T-helper 2 cell (primary cell): Measurements from ENCODE around the gene MED31.

Experiments
- DNase-seq, 5 experiments: peaks; one replicate each; pipeline versions ENCODE4 v3.0.0 to v3.0.0-alpha.2; 2012 to 2022

MED31 gene

GRCh38 chr17:6654841-6655731 is 3.7 kb upstream of the MED31 start:
- DNase-seq, result no peak

- DNase-seq, result peak in 2 of 5 experiments; percentile 32 to 57
Observed at GRCh38 chr17:6651919-6652452, 581 bp upstream of the MED31 start.

DNA sequence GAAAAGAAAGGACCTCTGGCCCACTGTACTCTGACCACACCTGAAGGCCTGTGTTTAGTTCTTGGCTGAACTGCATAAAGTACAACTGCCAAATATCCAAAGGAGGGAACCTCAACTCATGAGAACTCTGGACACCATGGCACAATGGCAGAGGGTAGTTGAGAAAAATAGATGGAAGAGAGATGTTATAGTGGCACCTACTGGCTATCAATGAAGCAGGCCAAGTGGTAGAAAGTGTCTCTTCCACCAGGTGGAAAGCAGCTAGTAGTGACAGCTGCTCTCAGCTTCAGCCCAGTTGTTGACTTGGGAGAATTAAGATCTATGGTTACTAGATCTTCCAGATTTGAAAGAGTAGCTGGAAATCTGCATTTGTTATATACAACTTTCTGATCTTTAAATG is 3.2 kb downstream of the MED31 start:
- peak in 1 of 5 experiments; percentile 46 for DNase-seq

DNA sequence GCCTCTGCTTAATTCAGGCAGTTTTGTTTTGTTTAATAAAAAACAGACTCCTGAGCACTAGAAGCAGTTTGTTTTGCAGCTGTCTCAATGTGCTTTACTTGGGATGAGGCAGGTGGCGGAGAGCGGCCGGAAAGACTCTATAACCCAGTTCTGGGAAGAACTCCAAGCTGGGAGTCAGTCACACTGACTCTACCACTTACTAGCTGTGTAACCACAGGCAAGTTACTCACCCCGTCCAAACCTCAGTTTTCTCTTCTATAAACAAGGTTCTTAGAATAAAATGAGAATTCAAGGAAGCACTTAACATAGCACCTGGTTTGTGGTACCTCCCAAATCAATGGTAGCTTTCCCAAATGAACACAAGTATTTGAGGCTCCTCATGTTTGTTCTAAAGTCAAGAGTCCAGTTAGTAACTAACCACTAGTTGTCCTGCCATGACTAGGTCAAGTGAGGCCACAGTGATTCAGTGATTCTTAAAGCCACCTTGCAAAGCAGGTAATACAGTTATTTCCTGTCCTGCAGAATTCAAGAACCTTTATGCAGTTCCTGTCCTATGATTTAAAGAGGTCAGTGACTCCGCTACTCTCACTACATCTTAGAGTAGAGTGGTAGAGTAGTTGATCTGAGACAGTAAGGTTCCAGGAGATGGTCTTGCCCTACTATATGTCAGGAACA is 7.8 kb downstream of the MED31 start:
- DNase-seq, result no peak

DNA sequence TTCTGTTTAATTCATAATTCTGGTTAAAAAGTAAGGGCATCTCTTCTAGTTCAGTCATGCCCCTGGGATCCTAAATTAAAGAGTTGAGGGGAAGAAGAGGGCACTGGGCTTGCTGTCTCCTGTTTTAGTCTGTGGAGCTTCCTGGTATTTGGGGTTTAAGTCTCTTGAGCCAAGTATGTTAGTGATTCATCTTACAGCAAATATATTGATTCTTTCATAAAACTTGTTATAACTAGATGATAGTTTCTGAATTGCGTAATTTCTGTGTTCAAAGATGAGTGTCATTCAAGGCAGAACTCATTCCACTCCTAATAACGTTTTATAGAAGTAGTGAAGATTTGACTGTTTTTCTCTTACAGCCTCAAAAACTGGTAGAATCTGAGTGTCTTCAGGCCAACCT is 8.8 kb downstream of the MED31 start:
- peak in 1 of 5 experiments; percentile 34 for DNase-seq

- DNase-seq, result peak in 1 of 5 experiments; percentile 31
Observed at GRCh38 chr17:6641247-6641863, 10.1 kb downstream of the MED31 start.

- peak; percentile 72 to 93 (median 86) for DNase-seq
Observed at GRCh38 chr17:6640536-6641246, 10.7 kb downstream of the MED31 start, which contains the start of the genes KIAA0753 and TXNDC17. Gene KIAA0753, minus strand, starts transcription at chr17:6640711. Its CDS starts 5,608 bp downstream, at chr17:6635103. Gene TXNDC17, plus strand, starts transcription at chr17:6641060. Its CDS starts 23 bp downstream, at chr17:6641083.

DNA sequence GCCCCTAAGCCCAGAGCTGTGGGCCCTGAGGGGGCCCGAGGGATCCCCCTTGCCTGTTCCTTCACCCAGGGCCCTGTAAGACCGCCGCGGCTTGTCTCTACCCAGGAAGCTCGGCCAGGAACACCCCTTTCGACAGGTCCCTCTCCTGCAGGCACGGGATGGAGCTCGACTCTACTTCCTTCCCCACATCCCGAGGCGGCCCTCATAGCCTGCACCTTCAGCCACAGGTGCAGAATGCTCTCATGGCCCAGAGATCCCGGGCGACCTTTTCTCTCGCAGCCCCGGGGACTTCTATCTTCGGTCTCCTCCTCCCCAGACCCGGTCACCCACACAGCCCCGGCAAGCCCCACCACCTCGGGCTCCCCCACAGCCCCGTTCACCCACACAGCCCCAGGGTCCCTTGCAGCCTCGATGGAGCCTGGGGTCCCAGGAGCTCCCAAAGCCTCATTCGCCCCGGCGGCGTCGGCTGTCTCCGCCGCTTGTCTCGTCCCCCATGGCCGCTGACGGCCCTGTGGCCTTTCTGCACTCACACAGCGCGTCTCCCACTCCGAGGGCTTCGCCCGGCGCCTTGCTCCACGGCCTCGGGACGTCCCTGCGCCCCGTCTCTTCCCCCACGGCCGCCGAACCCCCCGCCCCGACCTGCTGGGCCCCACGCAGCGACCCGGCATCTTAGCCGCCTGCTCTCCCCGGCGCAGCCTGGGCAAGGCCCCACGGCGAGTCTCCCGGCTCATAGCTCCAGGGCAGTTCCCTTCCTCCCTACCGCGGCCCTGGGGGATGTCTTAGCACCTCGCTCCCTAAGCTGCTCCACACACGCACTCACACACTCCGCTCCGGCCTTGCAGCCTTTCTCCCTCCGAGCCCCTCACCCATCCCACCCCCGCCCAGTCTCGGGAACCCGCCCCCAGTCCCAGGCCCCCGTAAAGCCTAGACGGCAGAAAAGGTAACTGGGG is 11.5 kb downstream of the MED31 start:
- peak in 1 of 5 experiments; percentile 45 for DNase-seq

GRCh38 chr17:6639014-6639585 is 12.3 kb downstream of the MED31 start:
- DNase-seq, result peak in 1 of 5 experiments; percentile 46

DNA sequence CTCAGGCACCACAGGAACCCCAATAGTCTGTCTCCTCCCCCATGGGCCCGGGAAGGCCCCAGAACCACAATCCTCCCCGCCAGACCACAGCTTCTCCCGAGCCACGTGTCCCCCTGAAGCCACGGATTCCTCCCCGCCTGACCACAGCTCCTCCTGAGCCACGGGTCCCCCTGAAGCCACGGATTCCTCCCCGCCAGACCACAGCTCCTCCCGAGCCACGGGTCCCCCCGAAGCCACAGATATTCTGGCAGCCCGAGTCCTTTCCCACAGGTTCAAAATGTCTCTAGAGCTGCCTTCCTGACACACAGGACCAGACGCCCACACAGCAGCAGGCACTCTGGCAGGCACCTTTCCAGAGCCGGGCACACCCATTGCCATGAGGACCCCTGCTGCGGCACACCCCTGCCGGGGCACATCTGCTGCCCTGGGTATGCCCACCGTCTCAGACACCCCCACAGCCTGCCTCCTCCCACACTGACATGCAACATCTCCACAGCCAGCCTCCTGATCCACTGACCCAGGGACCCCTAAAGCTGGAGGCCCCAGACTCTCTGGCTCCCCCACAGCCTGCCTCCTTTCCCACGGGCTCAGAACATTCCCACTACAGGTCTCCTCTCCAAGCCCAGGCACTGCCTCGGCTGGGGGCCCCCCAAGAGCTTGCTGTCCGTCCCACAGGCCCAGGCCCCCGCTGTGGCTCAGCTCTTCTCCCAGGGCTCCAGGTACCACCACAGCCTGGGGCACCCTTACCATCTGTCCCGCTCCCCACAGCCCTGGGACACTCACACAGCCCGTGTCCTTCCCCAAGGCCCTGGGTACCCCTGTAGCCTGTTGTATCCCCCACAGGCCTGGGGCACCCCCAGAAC is 13.1 kb downstream of the MED31 start:
- DNase-seq, result no peak

DNA sequence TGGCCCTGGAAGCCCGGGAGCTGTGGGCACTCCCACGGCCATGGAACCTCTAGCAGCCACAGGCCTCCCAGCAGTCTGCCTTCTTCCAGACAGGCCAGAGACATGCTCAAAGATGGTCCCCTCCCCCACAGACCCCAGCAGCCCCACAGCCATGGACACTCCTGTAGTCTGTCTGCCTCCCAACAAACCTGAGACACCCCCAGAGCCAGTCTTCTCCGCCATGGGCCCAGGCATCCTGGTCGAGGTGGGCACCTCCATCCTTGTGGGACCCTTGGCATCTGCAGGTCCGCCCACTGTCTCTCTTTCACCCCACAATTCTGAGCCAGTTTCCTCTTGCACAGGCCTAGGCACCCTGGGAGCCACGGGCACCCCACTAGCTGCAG is 14.0 kb downstream of the MED31 start:
- DNase-seq, result no peak

DNA sequence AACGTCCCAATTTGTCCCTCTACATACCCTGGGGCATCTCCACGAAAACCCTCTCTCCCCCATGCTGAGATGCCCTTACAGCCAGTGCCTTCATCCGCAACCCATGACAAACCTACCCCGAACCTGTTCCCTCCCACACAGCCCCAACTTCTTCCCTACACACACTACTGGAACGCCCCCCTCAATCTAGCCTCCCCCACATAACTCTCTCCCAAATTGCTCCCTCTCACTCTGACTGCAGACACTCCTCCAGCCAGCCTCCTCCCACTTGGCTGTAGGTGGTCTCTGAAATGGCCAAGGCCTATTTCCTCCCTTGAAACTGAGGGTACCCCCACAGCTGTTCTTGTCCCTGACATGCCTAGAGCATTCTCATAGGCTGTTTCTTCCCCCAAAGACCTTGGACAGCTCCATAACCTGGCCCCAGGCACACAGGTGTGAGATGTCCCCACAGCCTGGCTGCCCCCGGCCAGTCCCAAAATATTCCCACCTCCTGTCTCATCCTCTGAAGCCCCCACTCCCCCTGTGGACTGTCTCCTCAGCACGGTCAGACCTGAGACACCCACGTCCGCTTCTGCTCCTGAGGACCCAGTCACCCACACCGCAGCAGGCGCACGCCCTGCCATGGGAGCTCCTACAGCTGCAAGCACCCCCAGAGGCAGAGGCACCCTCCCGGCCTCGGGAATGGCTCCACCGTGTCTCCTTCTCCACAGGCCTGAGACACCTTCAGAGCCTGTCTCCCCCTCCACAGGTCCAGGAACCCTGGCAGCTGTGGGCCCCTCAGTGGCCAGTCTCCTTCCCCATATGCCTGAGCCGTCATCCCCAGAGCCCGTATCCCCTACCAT is 14.6 kb downstream of the MED31 start:
- DNase-seq, result no peak

DNA sequence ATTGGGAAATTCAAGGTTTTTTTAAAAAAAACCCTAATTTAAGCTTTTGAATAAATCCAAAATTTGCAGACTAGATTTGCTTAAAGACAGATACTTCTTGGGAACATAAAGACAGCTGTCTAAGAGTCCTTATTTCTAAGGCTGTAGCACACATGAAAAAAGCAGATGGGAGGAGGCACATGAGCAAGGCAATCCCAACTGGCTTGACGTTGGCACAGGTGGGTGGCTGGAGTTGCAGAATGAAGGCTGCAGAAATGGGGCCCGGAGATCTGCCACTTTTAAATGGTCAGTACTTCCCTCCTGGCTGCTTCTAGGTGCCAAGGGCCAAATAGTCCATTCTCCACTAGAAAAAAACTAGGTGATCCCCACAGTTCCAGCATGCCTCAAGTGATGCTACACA is 15.3 kb downstream of the MED31 start:
- no peak for DNase-seq

DNA sequence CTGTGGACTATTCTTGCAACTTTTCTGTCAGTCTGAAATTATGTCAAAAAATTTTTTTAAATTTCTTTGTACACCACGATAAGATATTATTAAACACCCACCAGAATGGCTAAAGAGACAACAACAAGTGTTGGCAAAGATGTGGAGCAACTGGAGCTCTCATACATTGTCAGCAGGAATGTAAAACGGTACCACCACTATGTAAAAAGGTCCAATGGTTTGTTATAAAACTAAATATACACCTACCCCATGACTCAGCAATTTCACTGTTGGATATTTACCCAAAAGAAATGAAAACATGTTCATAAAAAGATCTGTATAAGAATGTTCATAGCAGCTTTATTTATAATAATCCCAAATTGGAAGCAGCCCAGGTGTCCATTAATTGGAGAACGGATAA is 18.1 kb downstream of the MED31 start:
- DNase-seq, result no peak

- no peak for DNase-seq
Observed at GRCh38 chr17:6632530-6632929, 18.9 kb downstream of the MED31 start.

DNA sequence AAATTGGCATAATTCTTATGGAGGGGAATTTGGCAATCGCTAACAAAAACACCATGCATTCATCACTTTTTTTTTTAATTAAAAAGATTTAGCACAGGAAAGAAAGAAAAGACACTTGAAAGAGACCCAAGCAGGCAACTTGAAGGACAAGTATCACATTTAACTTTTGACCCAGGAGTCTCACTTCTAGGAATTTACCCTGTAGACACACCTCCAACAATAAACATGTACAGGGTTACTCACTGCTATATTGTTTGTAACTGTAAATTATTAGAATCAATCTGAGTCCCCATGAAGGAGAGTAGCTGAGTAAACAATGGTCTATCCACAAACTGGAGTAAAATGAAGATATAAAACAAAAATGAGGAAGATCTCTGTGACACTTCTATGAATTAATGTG is 21.0 kb downstream of the MED31 start:
- no peak for DNase-seq

DNA sequence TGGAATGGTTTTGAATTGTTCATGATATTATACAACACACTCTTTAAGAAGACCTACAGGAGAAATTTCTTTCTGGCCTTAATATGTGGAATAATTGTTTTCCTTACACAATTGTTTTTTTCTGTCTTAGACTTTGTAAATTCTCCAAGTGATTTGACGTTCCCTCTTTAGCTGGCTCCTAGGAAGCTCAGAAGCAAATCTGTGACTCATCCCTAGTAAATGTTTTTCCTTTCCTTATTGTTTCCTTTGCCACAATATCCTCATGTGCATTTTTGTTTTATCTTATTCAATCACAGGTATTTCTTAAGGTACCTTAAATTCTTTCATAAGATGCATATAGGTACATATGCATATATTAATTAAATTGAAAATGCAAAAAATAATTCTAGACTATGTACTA is 24.4 kb downstream of the MED31 start:
- DNase-seq, result no peak

GRCh38 chr17:6626616-6627015 is 24.8 kb downstream of the MED31 start:
- no peak for DNase-seq

GRCh38 chr17:6623941-6624340 is 27.5 kb downstream of the MED31 start:
- DNase-seq, result no peak
